GM12878 (cell line): ENCODE results near the gene DERL2. TPM values are rescaled to one million over a fixed set of nuclear protein-coding genes. Genes with fewer than 3 reads are reported as not detected.

ENCODE experiments used
- CHD1 ChIP-seq: IDR thresholded peaks from 2 replicates; pipeline ENCODE4 v1.6.1; 2012; ENCODE audit warnings: low read depth, low read length, improper control_type of control experiment
- KAT2A ChIP-seq: conservative IDR thresholded peaks from 2 replicates; pipeline ENCODE4 v1.6.1; 2011; ENCODE audit warnings: low read depth, low read length; ENCODE audit not compliant: control insufficient read depth
- NFIC ChIP-seq: IDR thresholded peaks from 2 replicates; pipeline ENCODE4 v1.6.1; 2012; ENCODE audit warnings: low read depth, mild to moderate bottlenecking, inconsistent platforms, low read length, moderate library complexity
- PML ChIP-seq: IDR thresholded peaks from 2 replicates; pipeline ENCODE4 v1.6.1; 2012; ENCODE audit warnings: low read length, inconsistent platforms
- SREBF2 ChIP-seq: IDR thresholded peaks from 2 replicates; pipeline ENCODE4 v1.6.1; 2012; ENCODE audit warnings: mild to moderate bottlenecking, low read length
- SUZ12 ChIP-seq: fragments of 200-600 bp; sonication (generic); IDR thresholded peaks from one replicate; pipeline ENCODE4 v1.6.1; 2018; ENCODE audit warnings: antibody characterized with exemption, mild to moderate bottlenecking; ENCODE audit not compliant: unreplicated experiment
- TCF7 ChIP-seq: IDR thresholded peaks from 2 replicates; pipeline ENCODE4 v1.6.1; 2014; ENCODE audit warnings: antibody characterized with exemption, borderline replicate concordance
- ZNF384 ChIP-seq: IDR thresholded peaks from 2 replicates; pipeline ENCODE4 v1.6.1; 2012; ENCODE audit warnings: low read depth, mild to moderate bottlenecking, low read length, improper control_type of control experiment, borderline replicate concordance
- polyA plus RNA-seq, 11 experiments: library from polyadenylated mRNA; depleted of rRNA in 4 of 11; unstranded in 6 of 11; stranded (reverse) in 5 of 11; fragments of >200 nt; fragmentation: Nextera tagmentation in 4 of 11; fragmentation: Illumina TruSeq in 1 of 11; extraction: Ambion mirVana in 4 of 11; extraction: Trizol in 1 of 11; gene quantifications; 1 replicate in 1 of 11; 2 replicates in 10 of 11; pipeline versions ENCODE4 v1.2.1 to v1.2.3, GENCODE V29; 2011 to 2016; ENCODE audit warnings: inconsistent platforms in 2 of 11, missing spikeins in 2 of 11, low read depth in 1 of 11
- total RNA-seq, 4 experiments: library from RNA; depleted of rRNA in 3 of 4; stranded (reverse); fragments of >200 nt in 3 of 4; fragmentation: Illumina TruSeq in 1 of 4; extraction: Trizol in 1 of 4; gene quantifications; 2 replicates each; pipeline versions ENCODE4 v1.2.1 to v1.2.3, GENCODE V29; 2013 to 2021
- TF ChIP-seq, protein P1 (sequence below): fragments of 450-650 bp; IDR thresholded peaks from 2 replicates; pipeline ENCODE4 v1.6.1; 2016; ENCODE audit warnings: mild to moderate bottlenecking, moderate library complexity, borderline replicate concordance
- TF ChIP-seq, protein P2 (sequence below): IDR thresholded peaks from 2 replicates; pipeline ENCODE4 v1.6.1; 2012; ENCODE audit warnings: low read length, inconsistent platforms
- TF ChIP-seq, protein P3 (sequence below): fragments of 450-650 bp; IDR thresholded peaks from 2 replicates; pipeline ENCODE4 v1.6.1; 2016; ENCODE audit warnings: mild to moderate bottlenecking

The DERL2 gene
- total and polyA plus RNA-seq, 10 of the 15 experiments (the other 5 are each of a cell fraction or from before 2014, with no cell fraction given), result 40.5 to 236 (median 69.3) TPM

GRCh38 chr17:5472511-5472910, 13.5 kb downstream of the DERL2 start (continued):
- TF ChIP-seq, protein P1, sequence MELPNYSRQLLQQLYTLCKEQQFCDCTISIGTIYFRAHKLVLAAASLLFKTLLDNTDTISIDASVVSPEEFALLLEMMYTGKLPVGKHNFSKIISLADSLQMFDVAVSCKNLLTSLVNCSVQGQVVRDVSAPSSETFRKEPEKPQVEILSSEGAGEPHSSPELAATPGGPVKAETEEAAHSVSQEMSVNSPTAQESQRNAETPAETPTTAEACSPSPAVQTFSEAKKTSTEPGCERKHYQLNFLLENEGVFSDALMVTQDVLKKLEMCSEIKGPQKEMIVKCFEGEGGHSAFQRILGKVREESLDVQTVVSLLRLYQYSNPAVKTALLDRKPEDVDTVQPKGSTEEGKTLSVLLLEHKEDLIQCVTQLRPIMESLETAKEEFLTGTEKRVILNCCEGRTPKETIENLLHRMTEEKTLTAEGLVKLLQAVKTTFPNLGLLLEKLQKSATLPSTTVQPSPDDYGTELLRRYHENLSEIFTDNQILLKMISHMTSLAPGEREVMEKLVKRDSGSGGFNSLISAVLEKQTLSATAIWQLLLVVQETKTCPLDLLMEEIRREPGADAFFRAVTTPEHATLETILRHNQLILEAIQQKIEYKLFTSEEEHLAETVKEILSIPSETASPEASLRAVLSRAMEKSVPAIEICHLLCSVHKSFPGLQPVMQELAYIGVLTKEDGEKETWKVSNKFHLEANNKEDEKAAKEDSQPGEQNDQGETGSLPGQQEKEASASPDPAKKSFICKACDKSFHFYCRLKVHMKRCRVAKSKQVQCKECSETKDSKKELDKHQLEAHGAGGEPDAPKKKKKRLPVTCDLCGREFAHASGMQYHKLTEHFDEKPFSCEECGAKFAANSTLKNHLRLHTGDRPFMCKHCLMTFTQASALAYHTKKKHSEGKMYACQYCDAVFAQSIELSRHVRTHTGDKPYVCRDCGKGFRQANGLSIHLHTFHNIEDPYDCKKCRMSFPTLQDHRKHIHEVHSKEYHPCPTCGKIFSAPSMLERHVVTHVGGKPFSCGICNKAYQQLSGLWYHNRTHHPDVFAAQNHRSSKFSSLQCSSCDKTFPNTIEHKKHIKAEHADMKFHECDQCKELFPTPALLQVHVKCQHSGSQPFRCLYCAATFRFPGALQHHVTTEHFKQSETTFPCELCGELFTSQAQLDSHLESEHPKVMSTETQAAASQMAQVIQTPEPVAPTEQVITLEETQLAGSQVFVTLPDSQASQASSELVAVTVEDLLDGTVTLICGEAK, result no peak
- TF ChIP-seq KAT2A (no peak), SREBF2 (no peak), TCF7 (no peak), SUZ12 (no peak), ZNF384 (no peak), NFIC (no peak), PML (no peak), CHD1 (no peak)
- TF ChIP-seq, protein P2, sequence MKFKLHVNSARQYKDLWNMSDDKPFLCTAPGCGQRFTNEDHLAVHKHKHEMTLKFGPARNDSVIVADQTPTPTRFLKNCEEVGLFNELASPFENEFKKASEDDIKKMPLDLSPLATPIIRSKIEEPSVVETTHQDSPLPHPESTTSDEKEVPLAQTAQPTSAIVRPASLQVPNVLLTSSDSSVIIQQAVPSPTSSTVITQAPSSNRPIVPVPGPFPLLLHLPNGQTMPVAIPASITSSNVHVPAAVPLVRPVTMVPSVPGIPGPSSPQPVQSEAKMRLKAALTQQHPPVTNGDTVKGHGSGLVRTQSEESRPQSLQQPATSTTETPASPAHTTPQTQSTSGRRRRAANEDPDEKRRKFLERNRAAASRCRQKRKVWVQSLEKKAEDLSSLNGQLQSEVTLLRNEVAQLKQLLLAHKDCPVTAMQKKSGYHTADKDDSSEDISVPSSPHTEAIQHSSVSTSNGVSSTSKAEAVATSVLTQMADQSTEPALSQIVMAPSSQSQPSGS, result no peak
- TF ChIP-seq, protein P3, sequence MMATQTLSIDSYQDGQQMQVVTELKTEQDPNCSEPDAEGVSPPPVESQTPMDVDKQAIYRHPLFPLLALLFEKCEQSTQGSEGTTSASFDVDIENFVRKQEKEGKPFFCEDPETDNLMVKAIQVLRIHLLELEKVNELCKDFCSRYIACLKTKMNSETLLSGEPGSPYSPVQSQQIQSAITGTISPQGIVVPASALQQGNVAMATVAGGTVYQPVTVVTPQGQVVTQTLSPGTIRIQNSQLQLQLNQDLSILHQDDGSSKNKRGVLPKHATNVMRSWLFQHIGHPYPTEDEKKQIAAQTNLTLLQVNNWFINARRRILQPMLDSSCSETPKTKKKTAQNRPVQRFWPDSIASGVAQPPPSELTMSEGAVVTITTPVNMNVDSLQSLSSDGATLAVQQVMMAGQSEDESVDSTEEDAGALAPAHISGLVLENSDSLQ, result no peak
